ENCODE results near the gene SLC44A4. TPM values are rescaled to one million over a fixed set of nuclear protein-coding genes. Genes with fewer than 3 reads are reported as not detected.
A peak's percentile ranks its signal among the peaks of the same experiment; 100 is the strongest.

The SLC44A4 gene
- total and polyA plus RNA-seq, 9 of the 15 experiments (the other 6 are each of a cell fraction or from before 2014, with no cell fraction given) = 7.9 to 18.6 (median 11.2) TPM

DNA sequence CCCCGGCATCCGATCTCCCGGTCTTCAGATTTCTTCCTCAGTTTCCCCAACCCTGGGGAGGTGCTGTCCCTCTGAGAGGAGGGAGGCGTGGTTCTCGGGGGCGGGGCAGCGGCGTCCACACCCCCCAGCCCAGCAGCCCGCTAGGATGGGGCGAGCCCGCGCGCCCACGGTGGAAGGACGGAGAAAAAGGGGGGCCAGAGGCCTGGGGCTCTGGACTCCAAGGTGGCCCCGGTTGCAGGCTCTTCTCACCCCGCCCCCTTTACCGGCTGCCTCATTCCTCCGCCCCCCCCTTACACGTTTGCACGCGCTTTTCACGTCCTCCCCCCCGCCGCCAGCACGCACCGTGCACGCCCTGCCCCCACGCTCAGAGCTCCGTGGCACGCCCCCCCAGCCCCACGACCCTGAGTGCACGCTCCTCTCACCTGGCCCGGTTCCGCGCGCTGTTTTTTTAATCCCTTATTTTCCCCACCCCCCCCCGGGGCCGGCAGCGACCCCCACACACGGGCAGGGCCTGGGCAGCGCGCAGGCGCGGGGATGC, 22.7 kb upstream of the SLC44A4 start (continued):
- TF ChIP-seq, protein P1, sequence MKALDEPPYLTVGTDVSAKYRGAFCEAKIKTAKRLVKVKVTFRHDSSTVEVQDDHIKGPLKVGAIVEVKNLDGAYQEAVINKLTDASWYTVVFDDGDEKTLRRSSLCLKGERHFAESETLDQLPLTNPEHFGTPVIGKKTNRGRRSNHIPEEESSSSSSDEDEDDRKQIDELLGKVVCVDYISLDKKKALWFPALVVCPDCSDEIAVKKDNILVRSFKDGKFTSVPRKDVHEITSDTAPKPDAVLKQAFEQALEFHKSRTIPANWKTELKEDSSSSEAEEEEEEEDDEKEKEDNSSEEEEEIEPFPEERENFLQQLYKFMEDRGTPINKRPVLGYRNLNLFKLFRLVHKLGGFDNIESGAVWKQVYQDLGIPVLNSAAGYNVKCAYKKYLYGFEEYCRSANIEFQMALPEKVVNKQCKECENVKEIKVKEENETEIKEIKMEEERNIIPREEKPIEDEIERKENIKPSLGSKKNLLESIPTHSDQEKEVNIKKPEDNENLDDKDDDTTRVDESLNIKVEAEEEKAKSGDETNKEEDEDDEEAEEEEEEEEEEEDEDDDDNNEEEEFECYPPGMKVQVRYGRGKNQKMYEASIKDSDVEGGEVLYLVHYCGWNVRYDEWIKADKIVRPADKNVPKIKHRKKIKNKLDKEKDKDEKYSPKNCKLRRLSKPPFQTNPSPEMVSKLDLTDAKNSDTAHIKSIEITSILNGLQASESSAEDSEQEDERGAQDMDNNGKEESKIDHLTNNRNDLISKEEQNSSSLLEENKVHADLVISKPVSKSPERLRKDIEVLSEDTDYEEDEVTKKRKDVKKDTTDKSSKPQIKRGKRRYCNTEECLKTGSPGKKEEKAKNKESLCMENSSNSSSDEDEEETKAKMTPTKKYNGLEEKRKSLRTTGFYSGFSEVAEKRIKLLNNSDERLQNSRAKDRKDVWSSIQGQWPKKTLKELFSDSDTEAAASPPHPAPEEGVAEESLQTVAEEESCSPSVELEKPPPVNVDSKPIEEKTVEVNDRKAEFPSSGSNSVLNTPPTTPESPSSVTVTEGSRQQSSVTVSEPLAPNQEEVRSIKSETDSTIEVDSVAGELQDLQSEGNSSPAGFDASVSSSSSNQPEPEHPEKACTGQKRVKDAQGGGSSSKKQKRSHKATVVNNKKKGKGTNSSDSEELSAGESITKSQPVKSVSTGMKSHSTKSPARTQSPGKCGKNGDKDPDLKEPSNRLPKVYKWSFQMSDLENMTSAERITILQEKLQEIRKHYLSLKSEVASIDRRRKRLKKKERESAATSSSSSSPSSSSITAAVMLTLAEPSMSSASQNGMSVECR (CRISPR knock-in tag; IDR thresholded peaks at IDR 0.05) = peak; percentile 59
- TF ChIP-seq FOXJ2 (tag; IDR thresholded peaks at IDR 0.05) = peak; percentile 15; the same call in 1 of the 2 replicates
- peak; percentile 80 for TF ChIP-seq RBM22 (IDR thresholded peaks at IDR 0.05; ENCODE audit: low read depth, low read length, poor library complexity, severe bottlenecking)
- peak; percentile 27 for TF ChIP-seq SUPT5H (IDR thresholded peaks at IDR 0.05)
- no peak for TF ChIP-seq MYC (IDR thresholded peaks at IDR 0.05; ENCODE audit: low read depth, low read length)
- TF ChIP-seq MYC (CRISPR knock-in tag; IDR thresholded peaks at IDR 0.05; ENCODE audit: borderline replicate concordance, low read depth) = peak; percentile 86; the same call in 1 of the 2 replicates
- 0 out of 2 replicates have a peak, but pooled peaks have one; percentile 8 for TF ChIP-seq HDAC2 (IDR thresholded peaks at IDR 0.05)
- no peak for TF ChIP-seq CAMTA2 (CRISPR knock-in tag; conservative IDR thresholded peaks at IDR 0.05)
- peak; percentile 75 for TF ChIP-seq BCOR (IDR thresholded peaks at IDR 0.05)
- TF ChIP-seq, protein P2, sequence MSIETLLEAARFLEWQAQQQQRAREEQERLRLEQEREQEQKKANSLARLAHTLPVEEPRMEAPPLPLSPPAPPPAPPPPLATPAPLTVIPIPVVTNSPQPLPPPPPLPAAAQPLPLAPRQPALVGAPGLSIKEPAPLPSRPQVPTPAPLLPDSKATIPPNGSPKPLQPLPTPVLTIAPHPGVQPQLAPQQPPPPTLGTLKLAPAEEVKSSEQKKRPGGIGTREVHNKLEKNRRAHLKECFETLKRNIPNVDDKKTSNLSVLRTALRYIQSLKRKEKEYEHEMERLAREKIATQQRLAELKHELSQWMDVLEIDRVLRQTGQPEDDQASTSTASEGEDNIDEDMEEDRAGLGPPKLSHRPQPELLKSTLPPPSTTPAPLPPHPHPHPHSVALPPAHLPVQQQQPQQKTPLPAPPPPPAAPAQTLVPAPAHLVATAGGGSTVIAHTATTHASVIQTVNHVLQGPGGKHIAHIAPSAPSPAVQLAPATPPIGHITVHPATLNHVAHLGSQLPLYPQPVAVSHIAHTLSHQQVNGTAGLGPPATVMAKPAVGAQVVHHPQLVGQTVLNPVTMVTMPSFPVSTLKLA (conservative IDR thresholded peaks at IDR 0.05) = peak; percentile 46 to 71
- TF ChIP-seq MAZ (CRISPR knock-in tag; conservative IDR thresholded peaks at IDR 0.05 in 1 of 2, IDR thresholded peaks at IDR 0.05 in 1 of 2) = peak; percentile 19 to 77
- no peak for TF ChIP-seq RBM34 (IDR thresholded peaks at IDR 0.05; ENCODE audit: borderline replicate concordance, insufficient read depth, low read length)
- peak; percentile 8; the same call in 1 of the 2 replicates for TF ChIP-seq FOXP1 (CRISPR knock-in tag; IDR thresholded peaks at IDR 0.05)
- TF ChIP-seq, protein P3, sequence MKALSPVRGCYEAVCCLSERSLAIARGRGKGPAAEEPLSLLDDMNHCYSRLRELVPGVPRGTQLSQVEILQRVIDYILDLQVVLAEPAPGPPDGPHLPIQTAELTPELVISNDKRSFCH (CRISPR knock-in tag; IDR thresholded peaks at IDR 0.05) = no peak
- TF ChIP-seq, protein P3 (tag; IDR thresholded peaks at IDR 0.05) = 0 out of 2 replicates have a peak, but pooled peaks have one; percentile 6
- peak; percentile 2; the same call in 1 of the 2 replicates for TF ChIP-seq CREB1 (IDR thresholded peaks at IDR 0.05)
- TF ChIP-seq CREB1 (CRISPR knock-in tag; IDR thresholded peaks at IDR 0.05) = peak; percentile 21; the same call in 1 of the 2 replicates
- 0 out of 2 replicates have a peak, but pooled peaks have one; percentile 46 for TF ChIP-seq ZNF77 (CRISPR knock-in tag; IDR thresholded peaks at IDR 0.05)
- TF ChIP-seq NRF1 (conservative IDR thresholded peaks at IDR 0.05 in 1 of 2, IDR thresholded peaks at IDR 0.05 in 1 of 2) = no peak
- TF ChIP-seq RBFOX2 (IDR thresholded peaks at IDR 0.05; ENCODE audit: low read depth, low read length) = peak; percentile 23; the same call in 1 of the 2 replicates
- TF ChIP-seq ZNF436 (CRISPR knock-in tag; IDR thresholded peaks at IDR 0.05) = no peak
- TF ChIP-seq NR3C1 (CRISPR knock-in tag; IDR thresholded peaks at IDR 0.05) = no peak
